ENCODE data around the gene RAB11FIP4.

The RAB11FIP4 gene

GRCh38 chr17:31497994-31498826 lies 106.7 kb downstream of the RAB11FIP4 start:
- DNase-seq (ENCODE audit: low read depth in 2 of 2), result no peak

GRCh38 chr17:31499771-31500554 lies 108.5 kb downstream of the RAB11FIP4 start:
- DNase-seq (ENCODE audit: low read depth in 2 of 2), result no peak

- DNase-seq (ENCODE audit: low read depth in 2 of 2), result no peak
Observed at GRCh38 chr17:31506517-31506916, 115.0 kb downstream of the RAB11FIP4 start.

GRCh38 chr17:31508288-31509094 lies 117.0 kb downstream of the RAB11FIP4 start:
- no peak for DNase-seq (ENCODE audit: low read depth in 2 of 2)

- DNase-seq (ENCODE audit: low read depth in 2 of 2), result no peak
Observed at GRCh38 chr17:31509095-31509804, 117.8 kb downstream of the RAB11FIP4 start.

- DNase-seq (ENCODE audit: low read depth in 2 of 2), result no peak
Observed at GRCh38 chr17:31509805-31510177, 118.3 kb downstream of the RAB11FIP4 start.

GRCh38 chr17:31510308-31511194 lies 119.1 kb downstream of the RAB11FIP4 start:
- DNase-seq (ENCODE audit: low read depth in 2 of 2), result no peak

- DNase-seq (ENCODE audit: low read depth in 2 of 2), result no peak
Observed at GRCh38 chr17:31511195-31511578, 119.7 kb downstream of the RAB11FIP4 start.

GRCh38 chr17:31511580-31511979 lies 120.1 kb downstream of the RAB11FIP4 start:
- DNase-seq (ENCODE audit: low read depth in 2 of 2), result no peak

GRCh38 chr17:31512104-31512740 lies 120.7 kb downstream of the RAB11FIP4 start:
- no peak for DNase-seq (ENCODE audit: low read depth in 2 of 2)

GRCh38 chr17:31512796-31513195 lies 121.3 kb downstream of the RAB11FIP4 start:
- DNase-seq (ENCODE audit: low read depth in 2 of 2), result no peak

GRCh38 chr17:31513731-31514427 lies 122.4 kb downstream of the RAB11FIP4 start:
- no peak for DNase-seq (ENCODE audit: low read depth in 2 of 2)

- no peak for DNase-seq (ENCODE audit: low read depth in 2 of 2)
Observed at GRCh38 chr17:31515267-31515666, 123.8 kb downstream of the RAB11FIP4 start.

- no peak for DNase-seq (ENCODE audit: low read depth in 2 of 2)
Observed at GRCh38 chr17:31517524-31517923, 126.0 kb downstream of the RAB11FIP4 start.

- DNase-seq (ENCODE audit: low read depth in 2 of 2), result no peak
Observed at GRCh38 chr17:31518478-31518877, 127.0 kb downstream of the RAB11FIP4 start.

GRCh38 chr17:31521632-31522283 lies 130.3 kb downstream of the RAB11FIP4 start:
- DNase-seq (ENCODE audit: low read depth in 2 of 2), result no peak

GRCh38 chr17:31522284-31522931 lies 130.9 kb downstream of the RAB11FIP4 start:
- DNase-seq (ENCODE audit: low read depth in 2 of 2), result no peak

- DNase-seq (ENCODE audit: low read depth in 2 of 2), result no peak
Observed at GRCh38 chr17:31522987-31523495, 131.6 kb downstream of the RAB11FIP4 start.

All from fibroblast of skin of left biceps (primary cell).